Activated naive CD8-positive, alpha-beta T cell (primary cell): ENCODE measurements around the gene ENOX1.

Source experiments
- H3K27ac Mint-ChIP-seq: one replicate; pipeline ENCODE4 v1.8.0; 2021; ENCODE audit warnings: mixed read lengths
- H3K27me3 Mint-ChIP-seq: one replicate; pipeline ENCODE4 v1.8.0; 2021; ENCODE audit warnings: mixed read lengths
- H3K36me3 Mint-ChIP-seq: one replicate; pipeline ENCODE4 v1.8.0; 2021; ENCODE audit warnings: mixed read lengths
- H3K4me1 Mint-ChIP-seq: one replicate; pipeline ENCODE4 v1.8.0; 2021; ENCODE audit warnings: low read depth, mixed read lengths
- H3K4me3 Mint-ChIP-seq: one replicate; pipeline ENCODE4 v1.8.0; 2021; ENCODE audit warnings: mild to moderate bottlenecking, mixed read lengths
- H3K9me3 Mint-ChIP-seq: one replicate; pipeline ENCODE4 v1.8.0; 2021; ENCODE audit warnings: low read depth, mixed read lengths

Gene ENOX1

GRCh38 chr13:43328907-43329306, 457.9 kb downstream of the ENOX1 start:
- H3K27me3 Mint-ChIP-seq = no peaks in the 10 kb centered on the region
- H3K4me1 Mint-ChIP-seq = no peaks in the 10 kb centered on the region
- no peaks in the 10 kb centered on the region for H3K36me3 Mint-ChIP-seq
- H3K4me3 Mint-ChIP-seq = no peak overlapping the region
- no peak overlapping the region for H3K27ac Mint-ChIP-seq
- no peaks in the 10 kb centered on the region for H3K9me3 Mint-ChIP-seq

- Mint-ChIP-seq H3K36me3 (no peaks in the 10 kb centered on the region), H3K4me1 (no peaks in the 10 kb centered on the region), H3K27me3 (no peaks in the 10 kb centered on the region), H3K9me3 (no peaks in the 10 kb centered on the region), H3K4me3 (no peak overlapping the region), H3K27ac (no peak overlapping the region)
Observed at GRCh38 chr13:43326100-43326499, 460.7 kb downstream of the ENOX1 start.

GRCh38 chr13:43325636-43326035, 461.1 kb downstream of the ENOX1 start:
- Mint-ChIP-seq H3K27ac (no peak overlapping the region), H3K4me1 (no peaks in the 10 kb centered on the region), H3K27me3 (no peaks in the 10 kb centered on the region), H3K36me3 (no peaks in the 10 kb centered on the region), H3K4me3 (no peak overlapping the region), H3K9me3 (no peaks in the 10 kb centered on the region)

GRCh38 chr13:43324129-43324528, 462.6 kb downstream of the ENOX1 start:
- no peaks in the 10 kb centered on the region for H3K27me3 Mint-ChIP-seq
- H3K4me1 Mint-ChIP-seq = no peaks in the 10 kb centered on the region
- no peak overlapping the region for H3K27ac Mint-ChIP-seq

GRCh38 chr13:43319617-43320444, 466.9 kb downstream of the ENOX1 start:
- H3K4me1 Mint-ChIP-seq = no peaks in the 10 kb centered on the region
- peaks cover 2% of the 10 kb centered on the region for H3K27me3 Mint-ChIP-seq
- H3K4me3 Mint-ChIP-seq = no peak overlapping the region
- no peaks in the 10 kb centered on the region for H3K36me3 Mint-ChIP-seq
- no peaks in the 10 kb centered on the region for H3K9me3 Mint-ChIP-seq
- H3K27ac Mint-ChIP-seq = no peak overlapping the region

More at GRCh38 chr13:43324129-43324528, 462.6 kb downstream of the ENOX1 start:
- Mint-ChIP-seq H3K36me3 (no peaks in the 10 kb centered on the region), H3K4me3 (no peak overlapping the region), H3K9me3 (no peaks in the 10 kb centered on the region)

- Mint-ChIP-seq H3K27ac (no peak overlapping the region), H3K4me3 (no peak overlapping the region), H3K9me3 (no peaks in the 10 kb centered on the region), H3K27me3 (peaks cover 2% of the 10 kb centered on the region), H3K4me1 (no peaks in the 10 kb centered on the region), H3K36me3 (no peaks in the 10 kb centered on the region)
Observed at GRCh38 chr13:43316946-43317353, 469.8 kb downstream of the ENOX1 start.

- no peaks in the 10 kb centered on the region for H3K9me3 Mint-ChIP-seq
- H3K27ac Mint-ChIP-seq = no peak overlapping the region
- no peaks in the 10 kb centered on the region for H3K4me1 Mint-ChIP-seq
- H3K4me3 Mint-ChIP-seq = no peak overlapping the region
- H3K36me3 Mint-ChIP-seq = no peaks in the 10 kb centered on the region
- H3K27me3 Mint-ChIP-seq = peaks cover 2% of the 10 kb centered on the region
Observed at GRCh38 chr13:43316281-43316680, 470.5 kb downstream of the ENOX1 start.

GRCh38 chr13:43315522-43315921, 471.2 kb downstream of the ENOX1 start:
- Mint-ChIP-seq H3K9me3 (no peaks in the 10 kb centered on the region), H3K36me3 (no peaks in the 10 kb centered on the region), H3K27ac (no peak overlapping the region), H3K4me1 (no peaks in the 10 kb centered on the region), H3K27me3 (peaks cover 2% of the 10 kb centered on the region), H3K4me3 (no peak overlapping the region)

- no peaks in the 10 kb centered on the region for H3K4me1 Mint-ChIP-seq
- H3K9me3 Mint-ChIP-seq = no peaks in the 10 kb centered on the region
- H3K27ac Mint-ChIP-seq = no peak overlapping the region
- H3K4me3 Mint-ChIP-seq = no peak overlapping the region
- no peaks in the 10 kb centered on the region for H3K27me3 Mint-ChIP-seq
- H3K36me3 Mint-ChIP-seq = no peaks in the 10 kb centered on the region
Observed at GRCh38 chr13:43309311-43309710, 477.5 kb downstream of the ENOX1 start.

- no peak overlapping the region for H3K4me3 Mint-ChIP-seq
- H3K36me3 Mint-ChIP-seq = no peaks in the 10 kb centered on the region
- H3K4me1 Mint-ChIP-seq = no peaks in the 10 kb centered on the region
- no peak overlapping the region for H3K27ac Mint-ChIP-seq
- H3K9me3 Mint-ChIP-seq = no peaks in the 10 kb centered on the region
- no peaks in the 10 kb centered on the region for H3K27me3 Mint-ChIP-seq
Observed at GRCh38 chr13:43307921-43308433, 478.8 kb downstream of the ENOX1 start.

GRCh38 chr13:43307221-43307920, 479.4 kb downstream of the ENOX1 start:
- Mint-ChIP-seq H3K9me3 (no peaks in the 10 kb centered on the region), H3K4me1 (no peaks in the 10 kb centered on the region), H3K27me3 (no peaks in the 10 kb centered on the region), H3K36me3 (no peaks in the 10 kb centered on the region), H3K27ac (no peak overlapping the region), H3K4me3 (no peak overlapping the region)

- Mint-ChIP-seq H3K4me1 (no peaks in the 10 kb centered on the region), H3K9me3 (no peaks in the 10 kb centered on the region), H3K27me3 (no peaks in the 10 kb centered on the region), H3K36me3 (no peaks in the 10 kb centered on the region), H3K4me3 (no peak overlapping the region), H3K27ac (no peak overlapping the region)
Observed at GRCh38 chr13:43306372-43306771, 480.4 kb downstream of the ENOX1 start.

- Mint-ChIP-seq H3K9me3 (no peaks in the 10 kb centered on the region), H3K36me3 (no peaks in the 10 kb centered on the region), H3K4me3 (no peak overlapping the region), H3K4me1 (no peaks in the 10 kb centered on the region), H3K27ac (no peak overlapping the region), H3K27me3 (no peaks in the 10 kb centered on the region)
Observed at GRCh38 chr13:43305416-43305815, 481.4 kb downstream of the ENOX1 start.

- no peaks in the 10 kb centered on the region for H3K4me1 Mint-ChIP-seq
- no peaks in the 10 kb centered on the region for H3K9me3 Mint-ChIP-seq
- H3K4me3 Mint-ChIP-seq = no peak overlapping the region
- no peaks in the 10 kb centered on the region for H3K36me3 Mint-ChIP-seq
- H3K27me3 Mint-ChIP-seq = no peaks in the 10 kb centered on the region
- no peak overlapping the region for H3K27ac Mint-ChIP-seq
Observed at GRCh38 chr13:43304945-43305344, 481.8 kb downstream of the ENOX1 start.

- no peak overlapping the region for H3K27ac Mint-ChIP-seq
- H3K9me3 Mint-ChIP-seq = no peaks in the 10 kb centered on the region
- H3K27me3 Mint-ChIP-seq = no peaks in the 10 kb centered on the region
- no peaks in the 10 kb centered on the region for H3K4me1 Mint-ChIP-seq
- no peak overlapping the region for H3K4me3 Mint-ChIP-seq
- no peaks in the 10 kb centered on the region for H3K36me3 Mint-ChIP-seq
Observed at GRCh38 chr13:43304449-43304848, 482.3 kb downstream of the ENOX1 start.
